Mucosa of descending colon (tissue), 3 donors: ENCODE measurements around the gene WNT10A. TPM values are rescaled to one million over a fixed set of nuclear protein-coding genes. Genes with fewer than 3 reads are reported as not detected.
"Not testable (repeated sequence)": the region's sequence is repeated elsewhere in the genome, so short reads cannot be mapped to it uniquely, and the experiment has no call there.

Experiments used
- ATAC-seq: fragments of 200-7000 bp; cut with Tn5 transposase; one replicate; pipeline ENCODE4 v1.9.1; 2020; ENCODE audit warnings: mild to moderate bottlenecking, moderate library complexity
- DNase-seq, 3 donors: peaks; one replicate each; pipeline ENCODE4 v3.0.0-alpha.2; 2020
- H3K36me3 ChIP-seq: fragments of 200-600 bp; one replicate; pipeline ENCODE4 v1.8.0; 2021; ENCODE audit warnings: low read depth, mild to moderate bottlenecking
- H3K4me1 ChIP-seq: fragments of 200-600 bp; one replicate; pipeline ENCODE4 v1.8.0; 2021; ENCODE audit warnings: low read depth, mild to moderate bottlenecking
- H3K4me3 ChIP-seq: fragments of 200-600 bp; one replicate; pipeline ENCODE4 v1.8.0; 2021; ENCODE audit warnings: mild to moderate bottlenecking
- H3K9me3 ChIP-seq: fragments of 200-600 bp; one replicate; pipeline ENCODE4 v1.8.0; 2021; ENCODE audit warnings: mild to moderate bottlenecking
- intact Hi-C, 2 donors: fragments of 100-400 bp; cut with DNase I in 1 of 2; cut with micrococcal nuclease in 1 of 2; formaldehyde crosslinking; loops; one replicate each; pipeline versions ENCODE4 v1.11.0 to v1.11.1; 2022; cut with DNase I, micrococcal nuclease
- total RNA-seq, 3 donors: library from RNA; stranded (reverse); fragmentation: NEBNext Ultra II Directional in 2 of 3; extraction: Animal tissue kit (Norgen Biotek cat#: 25700) in 2 of 3; gene quantifications; one replicate each; pipeline versions ENCODE4 v1.2.1 to v1.2.4, GENCODE V29; 2021 to 2023
- TF ChIP-seq, protein P1 (sequence below): fragments of 200-600 bp; IDR thresholded peaks from one replicate; pipeline ENCODE4 v1.8.0; 2022; ENCODE audit warnings: antibody characterized with exemption, mild to moderate bottlenecking
- donor health status: DM: no; HTN: no; CAD: no; lungs with moderate emphysema.
- donor health status: DM: no; HTN: no; CAD: no.
- donor health status: DM: no; HTN: yes; CAD: no.

Gene WNT10A
- total RNA-seq, 3 donors from 2014 or later = 0.17 to 1.1 (median 0.22) TPM

DNA sequence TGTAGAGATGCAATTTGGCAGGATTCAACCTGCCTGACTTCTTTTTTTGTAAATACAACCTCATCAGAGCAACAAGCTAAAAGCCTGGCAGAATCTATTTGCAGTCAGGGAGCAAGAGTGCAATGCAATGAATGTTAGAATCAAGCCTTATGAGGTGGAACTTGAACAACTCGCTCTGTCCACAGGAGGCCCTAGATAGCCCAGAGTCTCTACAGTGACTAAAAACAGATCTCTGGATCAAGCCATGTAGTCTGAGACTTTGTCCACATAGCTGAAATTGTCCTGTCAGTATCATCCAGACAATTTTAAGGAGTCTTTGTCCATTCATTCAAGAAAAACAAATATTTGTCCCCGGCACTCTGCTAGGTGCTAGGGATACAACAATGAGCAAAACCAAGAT lies 46.8 kb downstream of the WNT10A start:
- Histone ChIP-seq H3K36me3 (no peaks in the 10 kb centered on the region), H3K9me3 (peaks cover 4% of the 10 kb centered on the region), H3K4me3 (no peak overlapping the region), H3K4me1 (no peaks in the 10 kb centered on the region)
- intact Hi-C loops = no loop called here
- ATAC-seq = no peak
- TF ChIP-seq, protein P1, sequence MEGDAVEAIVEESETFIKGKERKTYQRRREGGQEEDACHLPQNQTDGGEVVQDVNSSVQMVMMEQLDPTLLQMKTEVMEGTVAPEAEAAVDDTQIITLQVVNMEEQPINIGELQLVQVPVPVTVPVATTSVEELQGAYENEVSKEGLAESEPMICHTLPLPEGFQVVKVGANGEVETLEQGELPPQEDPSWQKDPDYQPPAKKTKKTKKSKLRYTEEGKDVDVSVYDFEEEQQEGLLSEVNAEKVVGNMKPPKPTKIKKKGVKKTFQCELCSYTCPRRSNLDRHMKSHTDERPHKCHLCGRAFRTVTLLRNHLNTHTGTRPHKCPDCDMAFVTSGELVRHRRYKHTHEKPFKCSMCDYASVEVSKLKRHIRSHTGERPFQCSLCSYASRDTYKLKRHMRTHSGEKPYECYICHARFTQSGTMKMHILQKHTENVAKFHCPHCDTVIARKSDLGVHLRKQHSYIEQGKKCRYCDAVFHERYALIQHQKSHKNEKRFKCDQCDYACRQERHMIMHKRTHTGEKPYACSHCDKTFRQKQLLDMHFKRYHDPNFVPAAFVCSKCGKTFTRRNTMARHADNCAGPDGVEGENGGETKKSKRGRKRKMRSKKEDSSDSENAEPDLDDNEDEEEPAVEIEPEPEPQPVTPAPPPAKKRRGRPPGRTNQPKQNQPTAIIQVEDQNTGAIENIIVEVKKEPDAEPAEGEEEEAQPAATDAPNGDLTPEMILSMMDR = no peak
- DNase-seq = no peak

DNA sequence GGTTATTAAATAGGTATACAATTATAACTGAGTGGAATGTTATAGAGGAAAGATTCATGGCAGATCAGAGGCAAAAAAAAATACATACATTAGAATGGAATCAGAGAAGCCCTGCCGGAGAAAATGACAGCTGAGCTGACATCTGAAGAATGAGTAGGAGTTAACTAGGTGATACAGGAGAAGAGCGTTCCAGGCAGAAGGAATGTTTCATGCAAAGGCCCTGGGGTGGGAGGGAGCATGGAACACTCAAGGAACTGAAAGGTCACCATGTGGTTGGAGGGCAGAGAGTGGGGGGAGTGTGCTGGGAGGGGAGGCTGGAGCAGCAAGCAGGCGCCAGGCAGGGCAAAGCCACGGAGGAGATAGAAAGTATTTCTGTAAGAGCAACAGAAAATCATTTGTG lies 47.2 kb downstream of the WNT10A start:
- ATAC-seq (no peak), DNase-seq (no peak)
- peaks cover 4% of the 10 kb centered on the region for H3K9me3 ChIP-seq
- intact Hi-C loops = no loop called here
- TF ChIP-seq, protein P1 = no peak
- H3K4me1 ChIP-seq = no peaks in the 10 kb centered on the region
- no peaks in the 10 kb centered on the region for H3K36me3 ChIP-seq
- no peak overlapping the region for H3K4me3 ChIP-seq

DNA sequence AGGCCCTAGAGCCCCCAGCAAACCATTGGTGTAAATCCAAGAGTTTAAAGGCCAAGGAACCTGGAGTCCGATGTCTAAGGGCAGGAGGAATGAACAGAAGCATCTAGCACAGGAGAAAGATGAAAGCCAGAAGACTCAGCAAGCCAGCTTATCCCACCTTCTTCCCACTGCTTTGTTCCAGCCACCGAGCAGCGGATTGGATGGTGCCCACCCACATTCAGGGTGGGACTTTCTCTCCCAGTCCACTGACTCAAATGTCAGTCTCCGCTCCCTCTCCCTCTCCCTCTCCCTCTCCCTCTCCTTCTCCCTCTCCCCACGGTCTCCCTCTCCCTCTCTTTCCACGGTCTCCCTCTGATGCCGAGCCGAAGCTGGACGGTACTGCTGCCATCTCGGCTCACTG lies 49.8 kb downstream of the WNT10A start:
- ATAC-seq, DNase-seq, H3K36me3 ChIP-seq, H3K4me1 ChIP-seq, H3K9me3 ChIP-seq, intact Hi-C loops, H3K4me3 ChIP-seq: not testable (repeated sequence)

DNA sequence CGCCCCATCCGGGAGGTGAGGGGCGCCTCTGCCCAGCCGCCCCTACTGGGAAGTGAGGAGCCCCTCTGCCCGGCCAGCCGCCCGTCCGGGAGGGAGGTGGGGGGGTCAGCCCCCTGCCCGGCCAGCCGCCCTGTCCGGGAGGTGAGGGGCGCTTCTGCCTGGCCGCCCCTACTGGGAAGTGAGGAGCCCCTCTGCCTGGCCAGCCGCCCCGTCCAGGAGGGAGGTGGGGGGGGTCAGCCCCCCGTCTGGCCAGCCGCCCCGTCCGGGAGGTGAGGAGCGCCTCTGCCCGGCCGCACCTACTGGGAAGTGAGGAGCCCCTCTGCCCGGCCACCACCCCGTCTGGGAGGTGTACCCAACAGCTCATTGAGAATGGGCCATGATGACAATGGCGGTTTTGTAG lies 51.1 kb downstream of the WNT10A start:
- DNase-seq, ATAC-seq, H3K4me3 ChIP-seq, H3K9me3 ChIP-seq, intact Hi-C loops, H3K4me1 ChIP-seq, H3K36me3 ChIP-seq: not testable (repeated sequence)

Other genes with a start within 250 kb of the WNT10A start
- gene ZNF142, start 221.2 kb upstream of the WNT10A start, total RNA-seq = 10 to 100 TPM; 16.4 to 25.0 (median 19.7) TPM
- gene BCS1L, start 221.2 kb upstream of the WNT10A start, total RNA-seq = 10 to 100 TPM; 32.9 to 54.0 (median 39.8) TPM
- 10 to 100 TPM; 11.5 to 21.2 (median 15.5) TPM for gene RNF25, start 208.8 kb upstream of the WNT10A start, total RNA-seq
- gene STK36, start 208.8 kb upstream of the WNT10A start, total RNA-seq = 10 to 100 TPM; 24.6 to 48.5 (median 35.1) TPM
- gene TTLL4, start 170.0 kb upstream of the WNT10A start, total RNA-seq = 10 to 100 TPM; 21.0 to 30.1 (median 23.8) TPM
- 10 to 100 TPM; 31.0 to 70.0 (median 37.7) TPM for gene CYP27A1, start 98.7 kb upstream of the WNT10A start, total RNA-seq
- gene PRKAG3, start 49.0 kb upstream of the WNT10A start, total RNA-seq = not detected
- 1 to 10 TPM in 1 of 3 donors, under 1 TPM in 2; 0.39 to 5.7 (median 0.41) TPM for gene WNT6, start 21.0 kb upstream of the WNT10A start, total RNA-seq
- 1 to 10 TPM in 1 of 3 donors, under 1 TPM in 2; 0.38 to 1.4 (median 0.39) TPM for gene CDK5R2, start 78.8 kb downstream of the WNT10A start, total RNA-seq
- 1 to 10 TPM in 2 of 3 donors, under 1 TPM in 1; 0.63 to 2.7 (median 1.8) TPM for gene FEV, start 104.3 kb downstream of the WNT10A start, total RNA-seq
- 1 to 10 TPM; 1.2 to 6.1 (median 5.0) TPM for gene CRYBA2, start 112.6 kb downstream of the WNT10A start, total RNA-seq
- under 1 TPM; 0.09 to 0.46 (median 0.27) TPM for gene CFAP65, start 160.7 kb downstream of the WNT10A start, total RNA-seq
- gene IHH, start 180.1 kb downstream of the WNT10A start, total RNA-seq = 10 to 100 TPM; 31.0 to 91.2 (median 57.6) TPM